Measurements from ENCODE around the gene CEACAM8.
"Not testable (repeated sequence)": the region's sequence is repeated elsewhere in the genome, so short reads cannot be mapped to it uniquely, and the experiment has no call there.

Gene CEACAM8

DNA sequence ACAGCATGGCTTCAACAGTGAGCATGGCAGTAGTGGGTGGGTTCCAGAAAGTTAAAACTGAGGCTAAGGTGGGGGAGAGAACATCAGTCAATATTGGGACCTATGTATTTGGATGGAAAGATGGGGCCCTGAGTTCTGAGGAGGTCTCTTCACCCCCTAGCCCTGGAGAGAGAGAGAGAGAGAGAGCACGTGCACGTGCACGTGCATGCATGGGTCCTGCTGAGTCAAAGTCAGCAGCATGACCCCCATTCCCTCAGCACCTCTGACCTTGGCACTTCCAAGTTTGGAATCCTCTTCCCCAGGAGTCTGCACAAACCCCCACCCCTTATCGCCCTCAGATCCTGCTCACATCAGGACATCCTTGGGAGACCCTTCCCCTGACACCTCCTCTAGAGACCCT, 34.0 kb downstream of the CEACAM8 start:
- peaks cover 28% of the 10 kb centered on the region for H3K27me3 Mint-ChIP-seq (ENCODE audit: low read depth)
- no peaks in the 10 kb centered on the region for H3K36me3 Mint-ChIP-seq (ENCODE audit: low read depth)

DNA sequence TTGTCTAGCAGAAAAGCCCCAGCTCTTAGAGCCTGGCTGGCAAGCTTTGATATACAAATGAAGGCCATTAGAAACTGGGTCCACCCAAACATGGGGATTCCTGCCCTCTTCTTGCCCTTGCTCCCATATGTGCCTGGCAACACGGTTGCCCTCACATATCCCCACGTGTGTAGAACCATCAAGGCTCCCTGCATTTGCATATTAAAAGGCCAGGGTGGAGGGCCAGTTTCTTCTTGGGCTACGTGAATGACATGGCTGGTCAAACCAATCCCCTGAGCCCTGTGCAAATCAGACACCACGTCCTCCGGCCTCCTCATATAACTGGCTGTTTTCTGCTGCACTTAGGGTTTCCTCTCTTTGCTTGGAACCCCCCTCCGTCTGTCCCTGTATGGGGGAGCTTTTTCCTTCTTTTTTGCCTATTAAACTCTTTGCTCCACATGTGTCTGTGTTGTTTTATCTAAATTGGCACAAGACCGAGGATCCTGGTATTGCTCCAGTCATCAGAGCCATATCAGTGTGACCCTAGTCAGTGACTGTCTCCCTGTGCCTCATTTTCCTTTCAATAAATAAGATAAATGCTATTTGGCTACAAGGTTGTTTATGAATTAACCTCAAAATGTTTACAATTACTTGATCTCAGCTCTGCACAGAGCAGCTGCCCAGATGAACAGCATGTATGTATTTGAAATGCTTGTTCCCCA, 36.1 kb downstream of the CEACAM8 start:
- Mint-ChIP-seq H3K27ac (no peak overlapping the region), H3K27me3 (ENCODE audit: low read depth) (peaks cover 32% of the 10 kb centered on the region), H3K4me3 (no peak overlapping the region), H3K4me1 (ENCODE audit: low read depth) (peaks cover 4% of the 10 kb centered on the region), H3K36me3 (ENCODE audit: low read depth) (no peaks in the 10 kb centered on the region), H3K9me3 (no peaks in the 10 kb centered on the region)
- DNase-seq (ENCODE audit: low spot score), result no peak

More for the DNA sequence above, 34.0 kb downstream of the CEACAM8 start:
- H3K27ac Mint-ChIP-seq, result no peak overlapping the region
- H3K9me3 Mint-ChIP-seq, result no peaks in the 10 kb centered on the region
- peaks cover 4% of the 10 kb centered on the region for H3K4me1 Mint-ChIP-seq (ENCODE audit: low read depth)
- DNase-seq (ENCODE audit: low spot score), result no peak
- no peak overlapping the region for H3K4me3 Mint-ChIP-seq

DNA sequence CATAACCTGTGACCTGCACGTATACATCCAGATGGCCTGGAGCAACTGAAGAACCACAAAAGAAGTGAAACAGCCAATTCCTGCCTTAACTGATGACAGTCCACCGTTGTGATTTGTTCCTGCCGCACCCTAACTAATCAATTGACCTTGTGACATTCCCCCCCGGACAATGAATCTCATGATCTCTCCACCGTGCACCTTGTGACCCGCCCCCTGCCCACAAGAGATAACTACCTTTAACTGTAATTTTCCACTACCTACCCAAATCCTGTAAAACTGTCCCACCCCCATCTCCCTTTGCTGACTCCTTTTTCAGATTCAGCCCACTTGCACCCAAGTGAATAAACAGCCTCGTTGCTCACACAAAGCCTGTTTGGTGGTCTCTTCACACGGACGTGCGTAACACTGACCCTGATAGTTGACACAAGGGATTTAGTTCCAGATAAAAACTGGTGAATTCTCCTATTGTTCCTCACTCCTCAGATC, 37.3 kb downstream of the CEACAM8 start:
- not testable (repeated sequence) for H3K36me3 Mint-ChIP-seq (ENCODE audit: low read depth); H3K27ac Mint-ChIP-seq; DNase-seq (ENCODE audit: low spot score); H3K4me1 Mint-ChIP-seq (ENCODE audit: low read depth); H3K4me3 Mint-ChIP-seq; H3K9me3 Mint-ChIP-seq
- H3K27me3 Mint-ChIP-seq (ENCODE audit: low read depth), result peaks cover 29% of the 10 kb centered on the region

DNA sequence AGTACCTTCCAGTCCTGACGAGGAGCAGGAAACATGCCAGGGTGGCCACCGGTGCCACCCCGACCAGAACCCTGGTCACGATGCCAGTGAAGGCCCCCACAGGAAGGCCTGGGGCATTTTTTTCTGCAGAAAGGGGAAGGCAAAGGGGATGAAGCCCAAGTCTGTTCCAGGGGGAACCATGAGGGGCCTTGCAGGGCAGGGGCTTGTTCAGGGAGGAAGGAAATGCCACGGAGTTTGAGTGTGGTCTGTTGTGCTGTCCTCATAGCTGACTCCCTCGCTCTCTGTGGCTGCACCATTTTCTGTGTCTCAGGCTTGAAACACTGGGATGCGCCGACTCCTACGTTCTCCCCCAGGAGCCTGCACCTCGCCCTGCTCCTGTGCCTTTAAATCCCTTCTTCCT, 38.9 kb downstream of the CEACAM8 start:
- Mint-ChIP-seq H3K27me3 (ENCODE audit: low read depth) (peaks cover 31% of the 10 kb centered on the region), H3K4me1 (ENCODE audit: low read depth) (no peaks in the 10 kb centered on the region), H3K36me3 (ENCODE audit: low read depth) (no peaks in the 10 kb centered on the region), H3K27ac (no peak overlapping the region), H3K9me3 (no peaks in the 10 kb centered on the region), H3K4me3 (no peak overlapping the region)
- no peak for DNase-seq (ENCODE audit: low spot score)

DNA sequence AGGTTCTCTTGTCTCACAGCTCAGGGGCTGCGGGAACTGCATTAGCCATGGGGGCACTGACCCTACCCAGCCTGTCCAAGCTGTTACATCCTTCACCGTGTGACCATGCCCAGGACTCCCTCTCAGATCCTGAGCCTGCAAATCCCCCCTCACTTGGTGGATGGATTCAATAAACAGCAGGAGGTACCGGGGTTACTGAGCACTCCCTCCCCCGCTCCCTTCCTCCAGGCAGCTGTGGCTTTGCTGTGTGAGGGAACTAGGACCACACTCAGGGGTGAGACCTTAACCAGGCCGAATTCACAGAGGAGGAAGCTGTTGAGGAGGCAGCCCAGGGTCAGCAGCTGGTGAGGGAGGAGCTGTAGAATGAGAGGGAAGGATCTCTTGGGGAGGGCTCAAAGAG, 39.4 kb downstream of the CEACAM8 start:
- H3K4me1 Mint-ChIP-seq (ENCODE audit: low read depth), result no peaks in the 10 kb centered on the region
- H3K36me3 Mint-ChIP-seq (ENCODE audit: low read depth), result no peaks in the 10 kb centered on the region
- H3K4me3 Mint-ChIP-seq, result no peak overlapping the region
- DNase-seq (ENCODE audit: low spot score), result no peak
- no peaks in the 10 kb centered on the region for H3K9me3 Mint-ChIP-seq
- H3K27ac Mint-ChIP-seq, result no peak overlapping the region
- peaks cover 28% of the 10 kb centered on the region for H3K27me3 Mint-ChIP-seq (ENCODE audit: low read depth)

DNA sequence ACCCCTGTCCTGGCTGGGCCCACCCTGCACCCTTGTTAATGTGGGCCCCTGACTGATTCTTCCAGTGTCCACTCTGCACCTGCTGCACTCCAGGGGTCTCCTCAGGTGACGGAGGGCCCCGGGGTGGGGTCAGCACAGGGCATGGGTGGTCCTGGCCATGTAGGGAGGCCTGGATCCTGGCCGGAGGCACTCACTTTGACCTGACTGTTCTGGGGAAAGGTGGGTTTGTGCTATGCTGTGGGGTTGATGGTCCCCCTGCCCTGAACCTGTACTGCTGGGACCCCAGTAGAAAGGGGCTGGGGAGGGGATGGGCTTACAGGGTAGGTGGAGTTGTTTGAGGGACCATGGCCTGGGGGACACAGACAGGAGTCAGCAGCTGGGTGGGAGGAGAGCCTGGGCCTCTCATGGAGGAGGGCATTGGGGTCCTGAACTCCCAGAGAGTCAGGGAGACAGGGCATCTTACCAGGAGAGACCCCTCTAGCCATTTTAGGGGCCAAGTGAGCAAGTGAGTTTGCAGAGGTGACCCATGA, 40.6 kb downstream of the CEACAM8 start:
- Mint-ChIP-seq H3K36me3 (ENCODE audit: low read depth) (no peaks in the 10 kb centered on the region), H3K4me1 (ENCODE audit: low read depth) (no peaks in the 10 kb centered on the region), H3K27me3 (ENCODE audit: low read depth) (peaks cover 28% of the 10 kb centered on the region), H3K4me3 (no peak overlapping the region), H3K9me3 (peaks cover 5% of the 10 kb centered on the region), H3K27ac (no peak overlapping the region)
- no peak for DNase-seq (ENCODE audit: low spot score)

DNA sequence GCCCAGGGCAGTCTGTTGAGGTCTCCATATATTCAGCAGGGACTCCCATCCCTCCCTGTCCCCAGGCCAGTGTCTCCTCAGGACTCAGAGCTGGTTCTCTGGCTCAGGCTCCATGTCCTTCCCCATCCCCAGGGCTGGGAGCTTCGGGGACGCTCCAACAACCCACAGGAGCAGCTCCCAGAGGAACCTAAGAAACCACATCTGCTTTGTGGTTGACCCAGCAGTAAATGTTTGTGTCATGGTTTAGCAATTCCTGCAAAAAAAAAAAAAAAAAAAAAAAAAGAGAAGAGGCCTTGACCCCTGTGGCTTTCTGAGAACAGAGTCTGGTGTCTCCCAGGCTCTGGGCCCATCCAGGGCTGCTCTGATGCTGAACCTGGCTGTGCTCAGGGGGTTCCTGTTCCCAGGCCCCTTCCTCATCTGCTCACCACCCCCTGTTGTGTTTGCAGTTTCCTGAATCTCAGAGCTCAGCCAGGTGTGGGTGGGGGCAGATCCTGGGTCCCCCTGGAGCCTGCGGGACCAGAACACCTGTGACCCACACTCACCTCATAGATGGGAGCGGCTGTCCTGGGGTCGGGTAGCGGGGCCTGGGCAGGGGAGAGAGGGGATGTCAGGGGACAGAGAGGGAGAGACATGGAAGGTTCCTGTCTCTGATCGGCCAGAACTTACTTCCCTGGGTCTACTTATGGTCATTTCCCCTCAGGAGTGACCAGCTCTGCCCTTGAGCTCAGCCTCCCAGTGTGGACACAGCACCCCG, 41.3 kb downstream of the CEACAM8 start:
- peaks cover 5% of the 10 kb centered on the region for H3K9me3 Mint-ChIP-seq
- H3K36me3 Mint-ChIP-seq (ENCODE audit: low read depth), result no peaks in the 10 kb centered on the region
- DNase-seq (ENCODE audit: low spot score), result no peak
- H3K27me3 Mint-ChIP-seq (ENCODE audit: low read depth), result peaks cover 24% of the 10 kb centered on the region
- no peak overlapping the region for H3K4me3 Mint-ChIP-seq
- no peaks in the 10 kb centered on the region for H3K4me1 Mint-ChIP-seq (ENCODE audit: low read depth)
- no peak overlapping the region for H3K27ac Mint-ChIP-seq

DNA sequence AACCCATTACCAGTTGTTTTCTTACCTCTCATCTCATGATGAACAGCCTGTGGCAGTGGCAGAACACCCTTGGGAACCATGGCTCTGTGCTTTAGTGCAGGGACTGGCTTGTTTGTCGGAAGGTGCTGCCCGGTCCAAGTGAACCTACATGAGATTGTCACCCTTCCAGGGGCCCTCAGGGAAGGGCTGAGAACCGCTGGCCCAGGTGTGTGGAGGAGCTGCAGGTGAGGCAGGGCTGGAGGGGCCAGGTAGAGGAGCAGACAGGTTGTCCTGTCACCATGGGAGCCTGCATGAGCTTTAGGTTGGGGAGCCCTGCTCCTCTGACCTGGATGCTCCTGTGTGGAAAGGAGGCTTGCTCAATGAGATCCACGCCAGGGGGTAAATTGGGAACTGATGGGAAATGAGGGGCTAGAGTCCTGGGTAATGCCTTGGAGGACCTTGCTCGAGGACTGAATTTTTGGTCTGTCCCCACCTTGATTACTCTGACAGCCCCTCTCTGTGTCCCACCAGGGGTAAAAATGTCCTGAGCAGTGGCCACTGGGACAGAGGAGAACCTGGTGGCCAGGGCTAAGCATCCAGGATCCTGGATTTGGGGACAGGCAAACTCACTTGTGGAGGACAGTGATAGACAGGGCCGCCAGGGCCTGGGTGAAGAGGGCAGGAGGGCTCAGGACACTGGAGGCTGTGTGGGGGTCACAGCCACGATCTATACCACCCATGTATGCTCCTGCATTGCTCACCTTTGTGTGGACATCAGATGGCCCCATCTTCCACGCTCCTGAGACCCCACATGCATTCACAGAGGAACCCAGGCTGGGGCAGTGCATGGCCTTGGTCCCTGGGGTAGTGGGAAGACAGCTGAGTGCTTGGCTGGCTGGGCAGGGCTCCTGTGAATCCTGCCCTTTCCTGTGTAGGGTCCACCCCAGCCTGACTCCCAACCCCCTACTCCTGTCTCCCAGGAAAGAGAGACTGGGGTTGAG, 42.3 kb downstream of the CEACAM8 start:
- Mint-ChIP-seq H3K27me3 (ENCODE audit: low read depth) (peaks cover 19% of the 10 kb centered on the region), H3K36me3 (ENCODE audit: low read depth) (no peaks in the 10 kb centered on the region), H3K4me3 (no peak overlapping the region), H3K27ac (no peak overlapping the region), H3K9me3 (peaks cover 5% of the 10 kb centered on the region), H3K4me1 (ENCODE audit: low read depth) (no peaks in the 10 kb centered on the region)
- DNase-seq (ENCODE audit: low spot score), result no peak

DNA sequence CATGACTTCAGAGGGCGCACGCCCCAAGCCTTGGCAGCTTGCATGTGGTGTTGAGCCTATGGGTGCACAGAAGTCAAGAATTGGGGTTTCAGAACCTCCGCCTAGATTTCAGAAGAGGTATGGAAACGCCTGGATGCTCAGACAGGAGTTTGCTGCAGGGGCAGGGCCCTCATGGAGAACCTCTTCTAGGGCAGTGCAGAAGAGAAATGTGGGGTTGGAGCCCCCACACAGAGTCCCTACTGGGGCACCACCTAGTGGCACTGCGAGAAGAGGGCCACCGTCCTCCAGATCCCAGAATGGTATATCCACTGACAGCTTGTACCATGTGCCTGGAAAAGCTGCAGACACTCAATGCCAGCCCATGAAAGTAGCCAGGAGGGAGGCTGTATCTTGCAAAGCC, 44.2 kb downstream of the CEACAM8 start:
- not testable (repeated sequence) for H3K9me3 Mint-ChIP-seq; H3K27me3 Mint-ChIP-seq (ENCODE audit: low read depth); H3K4me1 Mint-ChIP-seq (ENCODE audit: low read depth); DNase-seq (ENCODE audit: low spot score); H3K36me3 Mint-ChIP-seq (ENCODE audit: low read depth); H3K4me3 Mint-ChIP-seq; H3K27ac Mint-ChIP-seq

DNA sequence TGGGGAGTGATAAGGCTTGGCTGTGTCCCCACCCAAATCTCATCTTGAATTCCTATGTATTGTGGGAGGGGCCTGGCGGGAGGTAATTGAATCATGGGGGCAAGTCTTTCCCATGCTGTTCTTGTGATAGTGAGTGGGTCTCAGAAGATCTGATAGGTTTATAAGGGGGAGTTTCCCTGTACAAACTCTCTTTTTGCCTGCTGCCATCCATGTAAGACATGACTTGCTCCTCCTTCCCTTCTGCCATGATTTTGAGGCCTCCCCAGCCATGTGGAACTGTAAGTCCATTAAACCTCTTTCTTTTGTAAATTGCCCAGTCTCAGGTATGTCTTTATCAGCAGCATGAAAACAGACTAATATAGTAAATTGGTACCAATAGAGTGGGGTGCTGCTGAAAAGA, 45.7 kb downstream of the CEACAM8 start:
- not testable (repeated sequence) for H3K36me3 Mint-ChIP-seq (ENCODE audit: low read depth); H3K27ac Mint-ChIP-seq; H3K4me3 Mint-ChIP-seq; H3K9me3 Mint-ChIP-seq; DNase-seq (ENCODE audit: low spot score); H3K27me3 Mint-ChIP-seq (ENCODE audit: low read depth); H3K4me1 Mint-ChIP-seq (ENCODE audit: low read depth)

DNA sequence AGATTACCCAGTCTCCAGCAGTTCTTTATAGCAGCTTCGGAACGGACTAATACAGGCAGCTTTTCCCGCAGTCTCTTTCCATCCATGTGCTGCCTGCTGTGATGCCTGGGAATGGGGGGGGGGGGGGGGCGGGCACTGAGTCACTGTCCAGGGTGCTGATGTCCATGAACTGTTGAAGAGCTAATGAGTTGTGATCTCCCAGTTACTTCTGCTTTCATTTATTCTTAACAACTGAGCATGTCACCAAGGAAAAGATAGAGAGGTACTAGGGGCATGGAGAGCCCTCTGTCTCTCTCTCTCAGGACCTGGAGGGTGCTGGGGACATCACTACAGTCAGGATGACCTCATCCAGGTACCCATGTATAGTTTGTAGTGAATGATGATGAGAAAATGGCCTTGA, 46.2 kb downstream of the CEACAM8 start:
- no peak overlapping the region for H3K4me3 Mint-ChIP-seq
- peaks cover 5% of the 10 kb centered on the region for H3K9me3 Mint-ChIP-seq
- H3K36me3 Mint-ChIP-seq (ENCODE audit: low read depth), result no peaks in the 10 kb centered on the region
- H3K4me1 Mint-ChIP-seq (ENCODE audit: low read depth), result no peaks in the 10 kb centered on the region
- DNase-seq (ENCODE audit: low spot score), result no peak
- H3K27ac Mint-ChIP-seq, result no peak overlapping the region
- H3K27me3 Mint-ChIP-seq (ENCODE audit: low read depth), result peaks cover 4% of the 10 kb centered on the region

DNA sequence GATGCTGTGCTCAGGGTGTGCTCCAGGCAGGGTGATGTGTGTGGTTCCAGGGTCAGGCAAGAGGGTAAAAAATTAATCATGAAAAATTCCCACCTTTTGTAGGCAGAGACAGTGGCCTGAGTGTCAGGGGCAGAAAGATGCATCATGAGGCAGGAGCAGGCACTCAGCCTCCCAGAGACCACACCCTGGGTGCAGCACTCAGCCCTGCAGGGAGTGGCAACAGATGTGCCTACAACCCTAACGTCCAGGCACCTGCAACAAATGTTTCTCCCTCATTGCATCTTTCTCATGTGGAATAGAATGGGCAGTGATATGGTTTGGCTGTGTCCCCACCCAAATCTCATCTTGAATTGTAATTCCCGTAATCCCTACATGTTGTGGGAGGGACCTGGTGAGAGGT, 46.8 kb downstream of the CEACAM8 start:
- H3K27ac Mint-ChIP-seq, result no peak overlapping the region
- H3K36me3 Mint-ChIP-seq (ENCODE audit: low read depth), result no peaks in the 10 kb centered on the region
- no peaks in the 10 kb centered on the region for H3K4me1 Mint-ChIP-seq (ENCODE audit: low read depth)
- DNase-seq (ENCODE audit: low spot score), result no peak
- H3K9me3 Mint-ChIP-seq, result peaks cover 5% of the 10 kb centered on the region
- H3K27me3 Mint-ChIP-seq (ENCODE audit: low read depth), result peaks cover 4% of the 10 kb centered on the region
- no peak overlapping the region for H3K4me3 Mint-ChIP-seq

DNA sequence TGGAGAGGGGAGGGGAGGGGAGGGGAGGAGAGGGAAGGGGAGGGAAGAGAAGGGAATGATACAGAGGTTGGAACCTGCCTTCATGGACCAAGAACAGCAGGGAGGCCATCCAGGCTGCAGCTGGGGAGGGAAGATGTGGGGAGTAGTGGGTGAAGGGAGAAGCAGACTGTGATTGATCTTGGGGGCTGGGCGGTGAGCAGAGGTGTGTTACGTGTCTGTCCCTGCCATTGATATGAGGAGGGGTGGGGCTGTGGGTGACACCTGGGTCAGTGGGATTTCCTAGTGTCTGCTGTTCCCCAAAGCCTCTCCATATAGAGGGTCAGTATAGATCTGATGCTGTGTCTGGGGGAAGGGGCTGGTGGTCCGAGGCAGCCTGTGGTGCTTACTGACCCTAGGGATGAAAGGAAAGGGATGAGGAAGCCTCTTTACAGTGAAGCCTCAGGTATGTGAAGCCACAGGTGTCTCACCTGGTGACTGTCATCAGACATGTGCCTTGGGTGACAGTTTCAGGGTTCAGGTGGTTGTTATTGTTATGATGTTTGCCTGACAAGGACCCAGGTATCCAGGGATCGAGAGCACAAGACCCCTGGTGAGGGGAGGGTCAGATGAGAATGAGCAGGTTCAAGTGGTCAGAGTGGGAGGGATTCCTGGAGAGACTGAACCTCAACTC, 47.8 kb downstream of the CEACAM8 start:
- DNase-seq (ENCODE audit: low spot score), result no peak

More for the DNA sequence above, 47.8 kb downstream of the CEACAM8 start:
- Mint-ChIP-seq H3K27me3 (ENCODE audit: low read depth) (peaks cover 4% of the 10 kb centered on the region), H3K27ac (no peak overlapping the region), H3K4me1 (ENCODE audit: low read depth) (no peaks in the 10 kb centered on the region), H3K4me3 (no peak overlapping the region), H3K36me3 (ENCODE audit: low read depth) (no peaks in the 10 kb centered on the region), H3K9me3 (peaks cover 5% of the 10 kb centered on the region)
